Measurements from ENCODE around the gene ILRUN. TPM values are rescaled to one million over a fixed set of nuclear protein-coding genes. Genes with fewer than 3 reads are reported as not detected.

Gene ILRUN
- polyA plus RNA-seq, 1 donor (not counting 4 experiments of a cell fraction or from before 2014, with no cell fraction given) = 64.1 TPM

DNA sequence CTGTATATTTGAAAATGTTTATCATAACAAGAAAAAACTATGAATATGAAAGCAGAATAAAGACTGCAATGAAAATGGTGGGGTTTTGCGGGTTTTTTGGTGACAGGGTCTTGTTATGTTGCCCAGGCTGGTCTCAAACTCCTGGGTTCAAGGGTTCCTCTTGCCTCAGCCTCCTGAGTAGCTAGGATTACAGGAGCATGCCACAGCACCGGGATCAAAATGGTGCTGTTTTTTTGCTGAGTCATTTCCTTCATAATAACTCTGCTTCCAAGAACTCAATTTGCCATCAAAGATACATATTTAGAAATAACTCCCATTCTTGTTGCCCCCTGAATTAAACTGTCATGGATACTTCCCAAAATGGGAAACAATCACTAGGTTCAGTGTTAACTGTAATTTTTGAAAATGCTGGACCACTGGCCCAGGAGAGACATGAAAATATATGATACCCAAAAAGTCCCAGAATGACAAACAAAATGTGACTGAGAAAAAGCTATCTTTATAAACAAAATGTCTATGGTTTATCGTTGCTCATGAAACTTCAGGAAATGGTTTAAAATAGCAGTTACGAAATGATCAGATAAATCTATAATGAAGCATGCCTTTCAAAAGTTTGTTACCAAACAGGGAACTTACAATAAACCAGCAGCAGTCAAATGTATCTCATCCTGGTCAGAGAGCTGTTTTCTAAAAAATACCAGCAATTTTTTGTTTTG, 32.2 kb downstream of the ILRUN start:
- Histone ChIP-seq H3K4me2 (ENCODE audit: control insufficient read depth, extremely low read depth, insufficient read depth, low read depth, low read length) (peak overlapping the region; percentile 22), H3K9me3 (ENCODE audit: control insufficient read depth, low read depth, low read length) (no peaks in the 10 kb centered on the region), H2AFZ (ENCODE audit: control insufficient read depth, low read length) (peak overlapping the region; percentile 19), H3K4me3 (ENCODE audit: control insufficient read depth in 2 of 3, extremely low read depth in 1 of 3, insufficient read depth in 2 of 3, low read depth in 1 of 3, low read length in 3 of 3) (peak overlapping the region in 1 of 3 experiments; percentile 7), H3K9ac (ENCODE audit: control insufficient read depth, extremely low read depth, insufficient read depth, low read length) (peak overlapping the region; percentile 4), H3K36me3 (ENCODE audit: control insufficient read depth in 2 of 2, extremely low read depth in 1 of 2, insufficient read depth in 2 of 2, low read length in 2 of 2) (no peaks in the 10 kb centered on the region), H3K27me3 (ENCODE audit: control insufficient read depth, extremely low read depth, insufficient read depth, low read length) (no peaks in the 10 kb centered on the region), H4K20me1 (ENCODE audit: control insufficient read depth, extremely low read depth, insufficient read depth, low read length) (no peaks in the 10 kb centered on the region), H3K9me1 (ENCODE audit: control insufficient read depth, extremely low read depth, insufficient read depth, low read length) (no peaks in the 10 kb centered on the region), H3K4me1 (ENCODE audit: control insufficient read depth, extremely low read depth, insufficient read depth, low read length) (peaks cover 16% of the 10 kb centered on the region), H3K27ac (ENCODE audit: control insufficient read depth, insufficient read depth, low read length) (peak overlapping the region; percentile 74), H3K79me2 (ENCODE audit: control insufficient read depth, insufficient read depth, low read length) (peaks cover 93% of the 10 kb centered on the region)
- DNase-seq (ENCODE audit: low read depth, low spot score) = no peak
- dilution Hi-C loops (cut with MboI; ENCODE audit: extremely low pct_ligation_motif_present, low sequenced_read_pairs) = no loop called here
- TF ChIP-seq EZH2 (IDR thresholded peaks at IDR 0.05; ENCODE audit: low read length) = no peak
- no peak for TF ChIP-seq CTCF (optimal IDR thresholded peaks at IDR 0.05 in 1 of 3, IDR thresholded peaks at IDR 0.05 in 1 of 3, conservative IDR thresholded peaks at IDR 0.05 in 1 of 3; ENCODE audit: extremely low read depth in 1 of 3, insufficient read depth in 2 of 3, low read length in 3 of 3)
- FAIRE-seq = peak; percentile 64

DNA sequence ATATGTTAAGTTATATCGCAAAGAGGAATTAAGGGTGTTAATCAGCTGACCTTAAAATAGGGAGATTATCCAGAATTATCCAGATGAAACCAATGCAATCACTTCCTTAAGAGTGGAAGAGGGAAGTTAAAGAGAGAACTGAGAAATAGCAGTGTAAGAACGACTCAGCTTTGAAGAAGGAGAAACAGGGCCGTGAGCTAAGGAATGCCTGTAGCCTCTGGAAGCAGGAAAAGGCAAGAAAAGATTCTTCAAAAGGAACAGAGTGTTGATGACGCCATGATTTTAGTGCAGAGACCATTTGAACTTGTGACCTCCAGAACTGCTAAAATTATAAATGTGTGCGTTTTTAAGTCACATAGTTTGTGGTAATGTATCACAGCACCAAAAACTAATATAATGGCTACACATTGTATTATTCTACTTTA, 32.7 kb downstream of the ILRUN start:
- peaks cover 21% of the 10 kb centered on the region for H3K4me1 ChIP-seq (ENCODE audit: control insufficient read depth, extremely low read depth, insufficient read depth, low read length)
- no peaks in the 10 kb centered on the region for H3K9me1 ChIP-seq (ENCODE audit: control insufficient read depth, extremely low read depth, insufficient read depth, low read length)
- H3K4me3 ChIP-seq (ENCODE audit: control insufficient read depth in 2 of 3, extremely low read depth in 1 of 3, insufficient read depth in 2 of 3, low read depth in 1 of 3, low read length in 3 of 3) = no peak overlapping the region
- H3K36me3 ChIP-seq (ENCODE audit: control insufficient read depth in 2 of 2, extremely low read depth in 1 of 2, insufficient read depth in 2 of 2, low read length in 2 of 2) = no peaks in the 10 kb centered on the region
- DNase-seq (ENCODE audit: low read depth, low spot score) (no peak), FAIRE-seq (no peak)
- peak overlapping the region; percentile 22 for H3K4me2 ChIP-seq (ENCODE audit: control insufficient read depth, extremely low read depth, insufficient read depth, low read depth, low read length)
- peak overlapping the region; percentile 19 for H2AFZ ChIP-seq (ENCODE audit: control insufficient read depth, low read length)
- dilution Hi-C loops (cut with MboI; ENCODE audit: extremely low pct_ligation_motif_present, low sequenced_read_pairs) = no loop called here
- H4K20me1 ChIP-seq (ENCODE audit: control insufficient read depth, extremely low read depth, insufficient read depth, low read length) = no peaks in the 10 kb centered on the region
- H3K9me3 ChIP-seq (ENCODE audit: control insufficient read depth, low read depth, low read length) = no peaks in the 10 kb centered on the region
- peak overlapping the region; percentile 74 for H3K27ac ChIP-seq (ENCODE audit: control insufficient read depth, insufficient read depth, low read length)
- no peak for TF ChIP-seq EZH2 (IDR thresholded peaks at IDR 0.05; ENCODE audit: low read length)
- TF ChIP-seq CTCF (optimal IDR thresholded peaks at IDR 0.05 in 1 of 3, IDR thresholded peaks at IDR 0.05 in 1 of 3, conservative IDR thresholded peaks at IDR 0.05 in 1 of 3; ENCODE audit: extremely low read depth in 1 of 3, insufficient read depth in 2 of 3, low read length in 3 of 3) = no peak
- no peaks in the 10 kb centered on the region for H3K27me3 ChIP-seq (ENCODE audit: control insufficient read depth, extremely low read depth, insufficient read depth, low read length)
- H3K79me2 ChIP-seq (ENCODE audit: control insufficient read depth, insufficient read depth, low read length) = peaks cover 92% of the 10 kb centered on the region
- H3K9ac ChIP-seq (ENCODE audit: control insufficient read depth, extremely low read depth, insufficient read depth, low read length) = peak overlapping the region; percentile 4
